Endometrial microvascular endothelial cells (primary cell): Measurements from ENCODE around the gene CCDC69. TPM values are rescaled to one million over a fixed set of nuclear protein-coding genes. Genes with fewer than 3 reads are reported as not detected.
"Not testable (repeated sequence)": the region's sequence is repeated elsewhere in the genome, so short reads cannot be mapped to it uniquely, and the experiment has no call there.

Source experiments
- in situ Hi-C: cut with HindIII; loops from 2 replicates; pipeline ENCODE4 v1.10.0; 2017; ENCODE audit warnings: low sequenced_read_pairs, low pct_unique_long_range_greater_than_20kb; ENCODE audit errors: inconsistent ontology term
- total RNA-seq: library from RNA; depleted of rRNA; stranded (reverse); fragments of >200 nt; gene quantifications from one replicate; pipeline ENCODE4 v1.2.3, GENCODE V29; 2015; ENCODE audit errors: inconsistent ontology term

CCDC69 gene
- total RNA-seq, 1 donor from 2014 or later: 28.3 TPM

GRCh38 chr5:151249281-151249680, 25.4 kb upstream of the CCDC69 start:
- in situ Hi-C loops: no loop called here

GRCh38 chr5:151248651-151249050, 24.8 kb upstream of the CCDC69 start:
- in situ Hi-C loops: no loop called here

DNA sequence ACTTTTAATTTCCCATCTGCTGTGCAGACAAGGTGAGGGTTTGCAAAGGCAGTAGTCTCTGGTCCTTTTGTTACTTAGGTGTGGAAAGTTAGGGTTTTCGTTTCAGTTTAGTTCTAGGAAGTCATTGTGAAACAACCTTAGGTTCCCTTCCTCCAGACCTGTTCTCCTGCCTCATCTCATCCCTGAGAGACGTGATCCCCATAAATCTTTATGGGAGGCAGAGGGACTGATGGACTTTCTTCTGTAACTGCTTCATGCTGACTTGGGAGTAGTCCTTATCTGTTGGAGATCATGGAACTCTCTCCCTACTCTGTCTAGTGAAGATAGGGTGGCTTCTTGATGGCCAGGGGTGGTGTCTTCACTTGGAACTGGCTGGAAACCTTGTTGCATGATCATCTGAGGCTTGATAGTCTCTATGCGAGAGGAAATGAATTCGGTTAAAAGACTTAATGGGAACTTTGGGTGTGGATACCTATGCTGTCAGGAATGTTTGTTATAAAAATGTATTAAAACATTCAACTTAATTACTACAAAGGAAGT, 21.9 kb upstream of the CCDC69 start:
- in situ Hi-C loops: no loop called here

- in situ Hi-C loops: no loop called here
Measured at GRCh38 chr5:151244206-151244605, 20.3 kb upstream of the CCDC69 start.

GRCh38 chr5:151243564-151243963, 19.7 kb upstream of the CCDC69 start:
- in situ Hi-C loops: no loop called here

GRCh38 chr5:151243127-151243526, 19.2 kb upstream of the CCDC69 start:
- in situ Hi-C loops: no loop called here

DNA sequence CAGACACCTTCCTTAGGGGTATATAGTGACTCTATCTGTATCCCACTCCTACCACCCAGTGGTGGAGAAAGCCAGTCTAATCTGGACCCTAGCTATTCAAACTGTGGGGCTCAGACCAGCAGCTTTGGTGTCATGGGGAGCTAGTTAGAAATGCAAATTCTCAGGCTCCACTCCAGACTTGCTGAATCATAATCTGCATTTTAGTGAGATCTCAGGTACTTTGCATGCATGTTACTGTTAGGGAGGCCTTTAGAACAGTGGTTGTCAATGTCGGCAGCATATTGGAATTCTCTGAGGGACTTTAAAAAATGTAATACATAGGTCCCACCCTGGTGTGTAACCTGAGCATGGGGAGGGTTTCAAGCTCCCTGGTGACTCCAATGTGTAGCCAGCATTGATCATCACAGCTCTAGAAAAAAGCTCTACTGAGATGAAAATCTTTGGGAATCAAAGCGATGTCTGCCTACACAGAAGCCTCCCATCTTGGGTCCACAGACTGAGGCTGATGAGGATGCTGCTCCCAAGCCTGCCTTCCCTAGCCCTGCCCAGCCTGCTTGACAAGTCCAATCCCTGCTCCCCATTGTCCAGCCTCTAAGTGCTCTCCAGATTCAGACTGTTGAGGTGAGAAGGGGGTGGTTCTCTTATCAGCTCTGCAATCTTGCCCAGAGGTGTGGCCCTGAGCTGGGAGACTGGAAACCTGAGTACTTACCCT, 17.2 kb upstream of the CCDC69 start:
- in situ Hi-C loops: no loop called here

DNA sequence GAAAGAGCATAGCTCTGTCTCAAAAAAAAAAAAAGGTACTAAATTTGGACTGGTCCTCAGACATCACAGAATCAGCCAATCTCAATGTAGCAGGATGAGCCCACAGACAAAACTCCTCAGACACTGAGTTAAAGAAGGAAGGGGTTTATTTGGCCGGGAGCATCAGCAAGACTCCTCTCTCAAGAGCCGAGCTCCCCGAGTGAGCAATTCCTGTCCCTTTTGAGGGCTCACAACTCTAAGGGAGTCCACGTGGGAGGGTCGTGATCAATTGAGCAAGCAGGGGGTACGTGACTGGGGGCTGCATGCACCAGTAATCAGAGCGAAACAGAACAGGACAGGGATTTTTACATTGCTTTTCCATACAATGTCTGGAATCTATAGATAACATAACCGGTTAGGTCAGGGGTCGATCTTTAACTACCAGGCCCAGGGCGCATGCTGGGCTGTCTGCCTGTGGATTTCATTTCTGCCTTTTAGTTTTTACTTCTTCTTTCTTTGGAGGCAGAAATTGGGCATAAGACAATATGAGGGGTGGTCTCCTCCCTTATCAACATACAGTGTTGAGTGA, 16.5 kb upstream of the CCDC69 start:
- in situ Hi-C loops: not testable (repeated sequence)

DNA sequence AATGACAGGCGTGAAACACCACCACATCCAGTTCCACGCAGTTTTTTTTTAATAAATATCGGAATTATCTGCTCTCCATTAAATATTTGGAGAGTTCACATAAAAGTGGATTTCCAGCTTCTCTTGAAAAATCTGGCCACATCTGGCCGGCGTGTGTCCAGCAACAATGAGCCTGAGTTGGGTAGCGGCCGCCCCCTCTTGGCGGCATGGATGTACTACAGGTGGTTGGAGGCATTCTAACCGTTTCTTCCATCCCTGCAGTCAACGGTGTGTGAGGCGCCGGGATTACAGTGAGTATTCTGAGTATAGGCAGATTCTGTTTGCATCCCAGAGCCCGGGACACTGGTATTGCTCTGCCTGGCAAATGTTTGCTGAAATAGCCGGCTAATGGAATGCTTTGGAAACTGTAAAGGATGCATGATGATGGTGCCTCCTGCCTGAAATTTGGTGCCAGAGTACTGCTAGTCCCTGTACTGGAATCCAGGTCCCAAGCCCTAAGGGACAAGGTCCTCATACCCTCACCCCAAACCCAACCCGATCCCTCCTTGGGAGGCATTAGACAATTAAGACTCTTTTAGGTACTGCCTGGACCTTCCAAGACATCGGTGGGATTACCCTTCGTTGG, 15.5 kb upstream of the CCDC69 start:
- in situ Hi-C loops: no loop called here

GRCh38 chr5:151238303-151238741, 14.4 kb upstream of the CCDC69 start:
- in situ Hi-C loops: no loop called here

GRCh38 chr5:151237685-151238084, 13.8 kb upstream of the CCDC69 start:
- in situ Hi-C loops: no loop called here

DNA sequence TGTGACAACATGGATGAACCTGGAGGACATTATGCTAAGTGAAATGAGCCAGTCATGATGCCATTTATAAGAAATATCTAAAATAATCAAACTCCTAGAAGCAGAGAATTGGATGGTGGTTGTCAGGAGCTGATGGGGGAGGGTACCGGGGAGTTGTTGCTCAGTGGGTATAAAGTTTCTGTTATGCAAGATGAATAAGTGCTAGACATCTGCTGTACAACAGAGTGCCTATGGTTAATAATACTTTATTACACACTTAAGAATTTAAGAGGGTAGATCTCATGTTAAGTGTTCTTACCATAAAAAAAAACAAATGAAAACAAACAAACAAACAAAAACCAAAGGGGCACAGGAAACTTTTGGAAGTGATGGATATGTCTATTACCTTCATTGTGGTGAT, 13.0 kb upstream of the CCDC69 start:
- in situ Hi-C loops: no loop called here

GRCh38 chr5:151235239-151235571, 11.3 kb upstream of the CCDC69 start:
- in situ Hi-C loops: not testable (repeated sequence)

DNA sequence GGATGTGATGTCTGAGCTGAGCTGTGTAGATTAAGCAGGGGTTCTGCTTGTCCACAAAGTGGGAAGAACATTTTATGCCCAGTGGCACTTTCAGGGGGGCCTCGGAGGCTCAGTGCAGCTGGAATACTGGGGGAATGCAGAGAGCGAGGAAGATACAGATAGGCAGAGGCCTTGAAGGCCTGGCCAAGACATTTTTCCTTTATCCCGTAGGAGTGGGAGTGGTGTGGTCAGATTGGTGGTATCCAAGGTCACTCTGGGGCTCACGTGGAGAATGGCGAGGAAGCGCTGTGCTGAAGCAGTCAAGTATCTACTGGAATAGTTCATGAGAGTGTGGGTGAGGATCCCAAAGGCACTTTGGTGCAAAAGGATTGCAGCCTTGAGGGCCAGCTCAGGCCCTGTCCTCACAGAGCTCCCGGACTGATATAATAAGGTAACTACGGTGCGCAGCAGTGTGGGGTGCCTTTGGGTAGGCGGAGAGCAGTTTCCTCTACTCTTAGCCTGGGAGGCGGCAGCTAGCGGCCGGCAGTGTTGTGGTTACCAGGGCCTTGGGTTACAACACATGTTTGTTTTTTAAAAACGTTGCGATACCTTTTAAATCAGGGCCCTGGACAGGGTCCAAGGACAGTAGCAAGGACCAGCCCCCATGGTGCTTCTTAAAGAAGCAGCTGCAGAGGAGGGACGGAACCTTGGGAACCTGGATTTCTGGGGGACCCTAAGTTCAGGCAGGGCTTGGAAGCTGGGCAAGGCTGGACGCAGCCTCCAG, 10.8 kb upstream of the CCDC69 start:
- in situ Hi-C loops: no loop called here

- in situ Hi-C loops: no loop called here
Measured at GRCh38 chr5:151233616-151234085, 9.8 kb upstream of the CCDC69 start.

GRCh38 chr5:151231359-151231758, 7.5 kb upstream of the CCDC69 start:
- in situ Hi-C loops: no loop called here

DNA sequence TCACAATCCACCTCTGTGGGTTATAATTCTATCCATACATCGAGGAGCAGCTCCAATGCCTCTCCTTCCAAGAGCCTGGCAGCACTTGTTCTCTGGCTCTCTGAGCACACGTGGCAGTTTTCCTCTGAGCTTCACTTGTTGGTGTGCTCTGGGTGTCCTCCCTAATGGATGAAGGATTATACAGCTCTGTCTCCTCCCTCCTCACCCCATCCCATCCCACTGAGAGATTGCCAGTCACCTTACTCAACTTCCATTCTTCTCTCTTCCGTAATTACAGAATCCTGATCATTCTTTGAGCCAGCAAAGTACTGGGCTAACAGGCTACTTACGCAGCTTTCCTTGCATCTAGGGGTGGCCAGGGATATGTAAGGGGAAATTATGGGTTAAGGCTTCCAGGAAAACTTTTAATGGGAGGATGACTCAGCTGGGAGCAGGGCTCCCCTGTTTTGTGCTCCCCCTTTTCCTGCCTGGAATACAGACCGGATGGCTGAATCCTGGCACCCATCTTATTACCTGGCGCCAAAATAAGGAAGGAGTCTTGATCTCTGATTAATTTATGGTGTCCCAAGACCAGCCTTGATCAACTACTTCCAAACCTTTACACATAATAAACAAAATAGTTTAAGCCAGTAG, 6.3 kb upstream of the CCDC69 start:
- in situ Hi-C loops: no loop called here

DNA sequence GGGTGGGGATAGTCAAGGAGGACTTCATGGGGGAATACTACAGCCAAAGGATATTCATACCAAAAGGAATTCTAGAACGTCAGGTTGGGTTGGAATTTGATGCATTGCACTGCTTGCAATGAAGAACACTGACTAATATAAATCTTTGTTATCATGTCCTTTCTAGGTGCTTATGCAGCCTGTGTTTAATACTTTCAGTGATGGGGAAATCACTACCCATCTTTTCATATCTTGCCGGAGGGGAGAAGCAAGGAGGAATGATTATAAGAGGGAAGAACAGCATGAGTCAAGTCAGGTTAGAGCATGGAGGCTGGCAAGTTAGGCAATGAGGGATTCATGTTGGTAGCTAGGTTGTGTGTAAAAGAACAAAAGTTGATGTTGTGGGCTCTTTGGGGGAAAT, 5.1 kb upstream of the CCDC69 start:
- in situ Hi-C loops: no loop called here

- in situ Hi-C loops: no loop called here
Measured at GRCh38 chr5:151227918-151228447, 4.1 kb upstream of the CCDC69 start.
